PC-9 (cell line): ENCODE data around the gene BCAS3.

Source experiments
- EZH2 ChIP-seq: fragments of 200-600 bp; sonication (generic); IDR thresholded peaks from 2 replicates; pipeline ENCODE4 v1.8.0; 2017; ENCODE audit warnings: antibody characterized with exemption, low read depth
- TF ChIP-seq, protein P1 (sequence below): fragments of 200-600 bp; sonication (generic); conservative IDR thresholded peaks from 2 replicates; pipeline ENCODE4 v1.6.1; 2017; ENCODE audit warnings: mixed run types, antibody characterized with exemption, mild to moderate bottlenecking, moderate library complexity

DNA sequence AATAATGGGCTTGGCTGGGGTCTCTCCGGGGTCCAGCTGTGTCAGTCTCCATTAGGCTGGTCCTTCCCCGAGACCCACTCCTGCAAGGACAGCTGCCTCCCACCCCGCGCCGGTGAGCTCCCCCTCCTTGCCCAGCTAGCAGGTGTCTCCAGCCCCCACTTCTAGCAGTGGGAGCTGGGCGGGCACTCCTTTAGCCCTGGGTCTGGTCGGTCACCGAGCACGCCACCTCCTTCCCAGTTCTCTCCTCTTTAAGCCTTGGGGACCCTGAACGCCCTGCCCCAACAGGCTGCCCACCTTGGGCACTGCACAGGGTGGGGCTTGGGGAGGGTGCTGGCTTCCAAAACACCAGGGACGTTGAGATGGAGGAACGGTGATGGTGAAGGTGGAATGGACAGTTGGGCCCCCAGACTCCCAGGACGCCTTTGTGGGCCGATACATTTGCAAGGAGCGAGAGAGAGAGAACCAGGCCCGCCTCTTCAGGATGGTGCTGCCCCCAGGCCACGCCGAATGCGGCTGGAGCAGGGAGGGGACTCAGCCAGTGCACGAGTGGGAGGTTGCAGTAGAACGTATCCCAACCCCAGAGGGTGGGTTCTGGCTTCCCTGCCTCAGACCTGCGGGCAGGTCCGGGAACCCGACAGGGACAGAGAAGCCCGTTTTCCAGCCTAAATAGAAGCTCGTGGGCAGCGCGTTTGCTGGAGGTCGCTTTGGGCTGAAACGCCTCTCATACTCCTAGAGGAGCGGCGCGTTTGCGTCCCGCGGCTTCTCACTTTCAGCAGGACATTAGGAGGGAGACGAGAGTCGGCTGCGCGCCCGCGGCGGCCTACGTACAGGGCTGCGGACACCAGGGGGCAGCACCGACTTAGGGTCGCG is 732.7 kb downstream of the BCAS3 start:
- TF ChIP-seq, protein P1, sequence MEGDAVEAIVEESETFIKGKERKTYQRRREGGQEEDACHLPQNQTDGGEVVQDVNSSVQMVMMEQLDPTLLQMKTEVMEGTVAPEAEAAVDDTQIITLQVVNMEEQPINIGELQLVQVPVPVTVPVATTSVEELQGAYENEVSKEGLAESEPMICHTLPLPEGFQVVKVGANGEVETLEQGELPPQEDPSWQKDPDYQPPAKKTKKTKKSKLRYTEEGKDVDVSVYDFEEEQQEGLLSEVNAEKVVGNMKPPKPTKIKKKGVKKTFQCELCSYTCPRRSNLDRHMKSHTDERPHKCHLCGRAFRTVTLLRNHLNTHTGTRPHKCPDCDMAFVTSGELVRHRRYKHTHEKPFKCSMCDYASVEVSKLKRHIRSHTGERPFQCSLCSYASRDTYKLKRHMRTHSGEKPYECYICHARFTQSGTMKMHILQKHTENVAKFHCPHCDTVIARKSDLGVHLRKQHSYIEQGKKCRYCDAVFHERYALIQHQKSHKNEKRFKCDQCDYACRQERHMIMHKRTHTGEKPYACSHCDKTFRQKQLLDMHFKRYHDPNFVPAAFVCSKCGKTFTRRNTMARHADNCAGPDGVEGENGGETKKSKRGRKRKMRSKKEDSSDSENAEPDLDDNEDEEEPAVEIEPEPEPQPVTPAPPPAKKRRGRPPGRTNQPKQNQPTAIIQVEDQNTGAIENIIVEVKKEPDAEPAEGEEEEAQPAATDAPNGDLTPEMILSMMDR = peak; percentile 29
- no peak for TF ChIP-seq EZH2
